GM21526 (cell line): Measurements from ENCODE around the gene SLC24A1.
"Not testable (repeated sequence)": the region's sequence is repeated elsewhere in the genome, so short reads cannot be mapped to it uniquely, and the experiment has no call there.

ENCODE experiments used
- ATAC-seq: cut with Tn5 transposase; IDR thresholded peaks from one replicate; pipeline ENCODE4 v1.9.1; 2021; ENCODE audit warnings: moderate library complexity; ENCODE audit not compliant: unreplicated experiment, low FRiP score

Gene SLC24A1

DNA sequence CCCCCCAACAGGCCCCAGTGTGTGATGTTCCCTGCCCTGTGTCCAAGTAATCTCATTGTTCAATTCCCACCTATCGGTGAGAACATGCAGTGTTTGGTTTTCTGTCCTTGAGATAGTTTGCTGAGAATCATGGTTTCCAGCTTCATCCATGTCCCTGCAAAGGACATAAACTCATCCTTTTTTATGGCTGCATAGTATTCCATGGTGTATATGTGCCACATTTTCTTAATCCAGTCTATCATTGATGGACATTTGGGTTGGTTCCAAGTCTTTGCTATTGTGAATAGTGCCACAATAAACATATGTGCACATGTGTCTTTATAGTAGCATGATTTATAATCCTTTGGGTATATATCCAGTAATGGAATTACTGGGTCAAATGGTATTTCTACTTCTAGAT, 5.9 kb upstream of the SLC24A1 start:
- not testable (repeated sequence) for ATAC-seq

DNA sequence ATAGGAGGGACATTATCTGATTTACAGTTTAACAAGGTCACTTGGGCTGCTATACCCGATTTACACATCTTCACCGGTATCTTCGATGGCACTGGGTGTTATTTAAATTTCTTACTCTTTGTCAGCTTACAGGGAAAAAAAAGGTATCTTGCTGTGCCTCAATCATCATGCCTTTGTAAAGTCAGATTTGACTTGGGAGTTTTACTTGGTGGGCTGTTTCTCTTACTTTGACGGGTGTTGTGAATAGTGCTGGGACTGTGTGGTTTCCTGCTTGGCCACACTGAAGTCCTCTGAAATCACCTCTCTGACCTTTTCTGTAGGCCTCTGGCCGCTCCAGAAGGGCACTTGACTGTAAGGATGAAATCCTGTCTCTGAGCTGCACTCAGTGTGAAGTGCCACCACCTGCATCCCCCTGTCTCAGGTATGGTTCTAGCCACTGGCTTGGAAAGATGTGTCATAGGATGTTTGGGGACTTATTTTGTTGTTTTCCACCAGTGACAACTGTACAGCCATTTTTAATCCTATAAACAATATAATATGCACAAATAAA, 3.1 kb upstream of the SLC24A1 start:
- ATAC-seq, result no peak

DNA sequence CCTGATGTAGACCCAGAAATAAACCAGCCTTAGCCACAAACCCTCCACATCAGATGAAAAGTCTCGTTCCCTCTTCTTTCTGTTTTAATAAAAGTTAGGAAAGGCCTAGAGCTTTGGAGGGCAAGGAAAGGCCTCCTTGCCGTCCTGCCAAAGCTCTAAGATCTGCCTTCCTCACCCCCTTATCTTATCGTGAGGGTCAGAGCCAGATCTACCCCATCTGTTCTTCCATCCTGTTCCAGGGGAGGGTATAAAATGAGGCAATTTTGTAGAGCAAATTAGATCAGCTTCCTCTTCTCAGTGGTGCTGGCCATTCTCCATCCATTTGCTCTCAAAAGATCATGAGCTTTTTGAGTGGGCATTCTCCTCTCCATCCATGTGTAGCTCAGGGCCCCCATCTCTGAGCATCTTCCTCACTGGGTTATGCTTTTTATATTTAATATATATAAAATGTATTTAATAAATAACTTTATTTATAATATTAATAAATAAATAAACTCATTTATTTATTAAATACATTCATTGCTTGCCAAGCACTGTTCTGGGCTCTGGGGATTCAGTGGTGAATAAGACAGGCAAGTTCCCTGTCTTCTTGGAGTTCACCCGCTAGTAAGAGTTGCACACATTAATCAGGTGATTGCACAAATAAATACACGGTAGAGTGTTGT, 2.0 kb upstream of the SLC24A1 start:
- ATAC-seq, result no peak

DNA sequence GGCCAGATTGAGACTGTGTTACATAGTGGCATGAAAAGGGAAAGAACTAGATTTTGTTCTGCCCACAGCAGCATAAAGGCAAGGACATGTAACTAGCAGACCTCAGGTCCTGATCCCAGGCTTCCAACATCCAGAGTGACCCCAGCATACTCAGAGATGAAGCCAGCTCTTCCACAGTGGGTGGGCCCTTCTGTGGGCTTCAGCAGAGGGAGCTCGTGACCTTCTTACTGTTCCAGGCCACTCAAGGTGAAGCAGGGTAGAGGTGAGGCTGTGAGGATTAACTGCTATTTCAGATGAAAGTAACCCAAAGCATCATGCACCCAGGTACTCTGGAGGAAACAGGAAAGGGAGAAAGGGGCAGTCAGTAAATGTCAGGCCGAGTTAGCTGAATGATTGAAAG, 905 bp upstream of the SLC24A1 start:
- no peak for ATAC-seq

DNA sequence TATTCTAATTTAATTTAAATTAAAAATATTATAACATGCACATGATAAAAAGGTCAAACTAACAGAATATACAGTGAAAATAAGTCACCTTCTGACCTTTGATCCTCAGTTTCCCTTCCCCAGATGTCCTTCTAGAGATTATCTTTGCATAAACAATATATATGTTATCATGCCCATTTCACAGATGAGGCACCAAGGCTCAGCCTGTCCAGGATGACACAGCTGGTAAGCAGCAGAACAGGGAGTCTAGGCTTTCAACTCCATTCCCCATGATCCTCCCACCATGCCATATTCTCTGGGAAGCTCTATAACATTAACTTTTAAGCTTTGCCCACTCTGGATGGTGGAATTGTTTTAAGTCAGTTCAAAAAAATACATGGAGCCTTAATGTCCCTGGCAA, 1.4 kb downstream of the SLC24A1 start:
- ATAC-seq, result no peak

DNA sequence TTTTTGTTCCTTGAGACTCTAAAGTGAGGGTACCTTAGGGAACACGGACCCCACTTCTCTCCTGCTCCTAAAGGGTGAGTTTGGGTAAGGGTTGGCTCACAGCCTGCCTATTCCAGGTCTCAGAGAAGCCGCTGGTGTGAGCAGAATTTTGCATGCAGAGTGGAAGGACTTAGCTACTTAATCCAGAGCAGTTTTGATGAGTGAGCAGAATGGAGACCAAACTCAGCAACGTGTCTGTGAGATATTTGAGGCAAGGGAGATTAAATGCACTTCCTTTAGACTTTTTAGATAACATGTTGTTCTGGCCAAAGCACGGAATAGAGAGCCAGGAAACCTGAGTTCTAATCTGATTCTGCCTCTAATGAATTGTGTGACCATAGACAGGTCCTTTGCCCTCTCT, 5.1 kb downstream of the SLC24A1 start:
- ATAC-seq, result no peak

DNA sequence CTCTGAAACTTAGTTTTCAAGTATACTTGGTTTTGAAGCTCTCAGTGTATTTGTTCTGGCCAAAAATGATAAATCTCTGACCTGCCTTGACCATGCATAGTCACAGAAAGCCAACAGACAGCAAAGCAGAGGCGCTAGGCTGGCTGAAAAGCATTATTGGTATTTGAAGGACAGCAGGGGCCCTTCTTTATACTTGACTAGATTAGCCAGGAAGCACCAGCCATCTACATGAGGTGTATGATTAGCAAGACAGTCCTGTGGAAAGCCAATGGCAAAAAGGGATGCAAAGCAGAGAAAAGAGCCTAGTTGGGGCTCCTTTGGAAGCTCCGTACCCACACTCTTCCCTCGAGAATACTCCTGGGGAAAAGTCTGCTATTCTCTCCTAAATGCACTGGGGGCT, 7.8 kb downstream of the SLC24A1 start:
- no peak for ATAC-seq

DNA sequence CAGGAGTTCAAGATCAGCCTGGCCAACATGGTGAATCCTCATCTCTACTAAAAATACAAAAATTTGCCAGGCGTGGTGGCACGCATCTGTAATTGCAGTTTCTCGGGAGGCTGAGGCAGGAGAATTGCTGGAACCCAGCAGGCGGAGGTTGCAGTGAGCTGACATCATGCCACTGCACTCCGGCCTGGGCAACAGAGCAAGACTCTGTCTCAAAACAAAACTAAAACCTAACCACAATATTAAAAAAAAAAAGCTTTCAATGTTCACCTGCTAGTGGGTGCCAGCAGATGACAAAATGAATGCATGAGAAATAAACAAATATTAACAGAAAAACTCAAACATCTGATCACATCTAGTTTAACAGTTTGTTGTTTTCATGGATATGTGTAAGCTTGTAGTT, 9.0 kb downstream of the SLC24A1 start:
- ATAC-seq, result no peak

DNA sequence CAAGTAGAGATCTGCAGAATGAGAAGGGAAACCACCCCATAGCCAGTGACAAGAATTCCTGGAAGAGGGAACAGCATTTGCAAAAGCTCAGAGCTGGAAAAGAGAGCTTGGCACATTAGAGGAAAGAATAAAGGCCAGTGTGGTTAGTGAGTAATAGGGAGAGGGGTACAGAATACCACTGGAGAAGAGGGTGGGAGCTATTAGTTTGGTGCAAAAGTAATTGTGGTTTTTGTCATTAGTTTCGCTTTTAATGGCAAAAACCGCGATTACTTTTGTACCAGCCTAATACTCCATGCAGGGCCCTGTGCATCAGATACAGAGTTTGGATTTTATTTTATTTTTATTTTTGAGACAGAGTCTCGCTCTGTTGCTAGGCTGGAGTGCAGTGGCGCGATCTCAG, 9.8 kb downstream of the SLC24A1 start:
- no peak for ATAC-seq

DNA sequence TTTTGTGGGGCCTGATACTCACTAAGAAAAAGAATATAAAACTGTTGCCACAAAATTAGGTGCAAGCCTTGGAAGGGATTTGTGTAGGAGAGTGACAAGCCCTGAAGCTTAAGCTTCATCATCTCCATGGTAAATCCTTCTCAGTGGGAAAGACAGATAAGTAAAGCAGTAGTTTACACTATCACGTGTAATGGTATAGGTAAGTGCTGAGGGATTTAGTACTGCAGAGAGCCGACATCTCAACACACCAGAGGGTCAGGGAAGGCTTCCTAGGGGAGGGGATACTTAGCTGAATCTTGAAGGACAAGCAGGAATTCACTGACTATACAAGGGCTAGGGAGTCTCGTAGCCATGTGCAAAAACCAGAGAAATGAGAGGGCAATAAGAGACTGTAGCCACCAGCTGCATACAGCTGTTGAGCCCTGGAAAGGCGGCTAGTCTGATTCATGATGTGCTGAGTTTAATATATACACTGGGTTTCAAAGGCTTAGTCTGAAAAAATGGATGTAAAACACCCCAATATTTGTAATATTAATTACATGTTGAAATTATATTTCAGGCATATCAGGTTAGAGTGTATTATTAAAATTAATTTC, 11.1 kb downstream of the SLC24A1 start:
- no peak for ATAC-seq

DNA sequence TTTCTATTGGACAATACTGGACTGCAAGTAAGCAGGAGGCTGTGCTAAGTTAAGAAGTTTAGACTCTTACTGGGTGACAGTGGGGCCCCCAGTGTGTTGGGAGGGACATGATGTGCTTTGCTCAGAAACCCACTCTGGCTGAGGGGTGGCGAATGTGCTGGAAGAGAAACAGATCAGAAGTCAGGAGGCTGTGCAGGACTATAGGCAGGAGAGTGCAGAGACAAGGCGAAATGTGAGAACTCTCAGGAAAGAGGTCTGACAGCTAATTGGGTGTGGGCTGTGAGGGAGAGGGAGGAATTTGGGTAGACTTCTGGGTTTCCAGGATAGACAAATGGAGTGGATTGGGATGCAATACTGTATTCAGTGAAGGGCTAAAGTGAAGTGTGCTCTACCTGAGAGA, 12.0 kb downstream of the SLC24A1 start:
- no peak for ATAC-seq

DNA sequence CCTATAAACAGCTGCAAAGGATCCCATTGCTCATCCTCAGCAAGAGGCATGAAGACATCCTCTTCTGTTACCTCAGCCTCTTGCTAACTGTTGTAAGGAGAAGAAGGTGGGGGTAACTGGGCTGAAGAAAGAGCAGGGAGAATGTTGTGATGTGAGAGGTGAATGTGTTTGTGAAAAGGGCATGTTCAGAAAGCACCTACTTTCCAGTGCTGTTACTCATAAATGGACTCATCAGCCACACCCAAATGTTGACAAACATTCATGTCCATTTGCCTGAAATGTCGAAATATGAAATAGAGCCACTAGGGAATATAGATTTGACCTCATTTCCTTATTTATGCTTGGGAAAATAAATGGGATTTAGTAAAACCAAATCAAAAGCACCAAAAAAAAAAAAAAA, 12.6 kb downstream of the SLC24A1 start:
- ATAC-seq, result no peak

DNA sequence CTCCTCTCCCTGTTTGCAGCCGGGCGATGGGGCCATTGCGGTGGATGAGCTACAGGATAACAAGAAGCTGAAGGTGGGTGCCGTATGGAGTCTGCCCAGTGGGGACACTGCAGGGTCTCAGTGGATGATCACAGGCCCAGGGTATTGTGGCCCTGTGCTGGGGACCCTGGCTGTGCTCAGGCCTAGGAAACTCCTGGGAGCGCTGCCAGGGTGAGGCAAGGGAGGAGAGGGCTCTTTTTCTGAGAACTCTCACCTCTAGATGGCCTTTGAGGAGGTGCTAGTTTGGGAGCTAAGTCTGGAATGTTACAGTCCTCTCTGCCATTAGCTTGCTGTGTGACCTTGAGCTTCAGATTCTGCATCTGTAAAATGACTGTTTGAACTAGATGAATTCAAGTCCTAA, 16.4 kb downstream of the SLC24A1 start:
- ATAC-seq, result no peak

DNA sequence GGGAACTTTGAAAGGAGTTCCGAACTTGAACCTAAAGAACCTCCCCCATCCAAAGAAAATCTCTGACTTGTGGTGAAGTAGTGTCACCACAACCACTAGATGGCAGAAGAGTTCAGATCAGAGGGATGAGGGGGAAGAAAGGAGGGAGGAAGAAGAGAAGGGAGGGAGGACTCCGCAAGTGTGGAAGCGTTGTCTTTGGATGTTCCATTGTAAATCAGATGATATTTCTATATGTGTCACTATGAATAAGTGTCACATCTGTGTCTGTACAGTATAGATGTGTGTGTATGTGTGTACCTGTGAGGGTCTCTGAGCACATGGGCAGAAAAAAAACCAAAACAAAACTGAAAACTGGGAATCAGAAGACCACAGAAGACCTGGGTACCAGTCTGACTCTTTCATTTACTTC, 16.9 kb downstream of the SLC24A1 start:
- ATAC-seq, result no peak

DNA sequence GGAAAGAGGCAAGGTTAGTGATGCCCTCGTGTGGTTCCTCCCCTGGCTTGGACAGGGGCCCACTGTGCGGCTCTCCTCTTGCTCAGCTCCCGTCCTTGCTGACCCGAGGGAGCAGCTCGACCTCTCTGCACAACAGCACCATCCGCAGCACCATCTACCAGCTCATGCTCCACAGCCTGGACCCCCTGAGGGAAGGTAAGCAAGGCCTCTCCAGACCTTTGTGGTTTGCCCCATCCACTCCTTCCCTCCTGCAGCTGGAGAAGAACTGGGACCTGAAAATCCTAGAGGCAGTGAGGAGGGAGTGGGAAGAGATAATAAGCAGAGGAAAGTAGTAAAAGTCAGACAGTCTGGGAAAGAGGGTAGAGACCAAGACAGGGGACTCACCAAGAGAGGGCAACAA, 17.8 kb downstream of the SLC24A1 start:
- no peak for ATAC-seq

DNA sequence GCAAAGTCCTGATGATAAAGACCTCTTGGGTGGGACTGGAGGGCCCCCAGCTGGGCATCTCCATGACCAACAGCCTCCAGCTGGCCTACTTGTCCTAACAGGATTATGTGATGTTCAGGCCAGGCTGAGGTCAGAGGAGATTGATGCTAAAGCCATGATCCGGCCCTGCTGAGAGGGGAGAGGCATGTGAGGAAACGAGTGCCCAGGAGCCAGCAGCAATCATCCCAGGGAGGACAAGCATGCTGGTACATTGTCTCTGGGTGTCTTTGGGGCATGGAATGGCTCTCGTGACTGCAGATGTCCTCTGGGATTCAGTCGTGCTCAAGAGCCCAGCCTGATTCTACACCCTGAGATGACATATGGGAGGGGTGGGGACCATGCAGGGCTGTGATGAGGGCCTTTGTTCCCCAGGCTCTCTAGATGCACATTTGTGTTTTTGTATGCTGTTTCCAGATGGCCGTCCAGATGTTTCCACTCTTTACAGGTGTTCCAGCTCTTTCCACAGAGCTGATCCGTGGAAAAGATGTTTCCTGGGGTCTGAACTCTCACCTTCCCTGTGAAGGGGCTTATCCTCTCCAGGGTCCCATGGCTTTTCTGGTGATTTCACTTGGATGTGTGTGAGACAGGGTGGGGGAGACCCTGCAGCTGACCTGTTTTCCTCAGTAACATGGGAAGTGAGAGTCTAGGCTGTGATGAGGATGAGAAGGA, 20.2 kb downstream of the SLC24A1 start:
- no peak for ATAC-seq

DNA sequence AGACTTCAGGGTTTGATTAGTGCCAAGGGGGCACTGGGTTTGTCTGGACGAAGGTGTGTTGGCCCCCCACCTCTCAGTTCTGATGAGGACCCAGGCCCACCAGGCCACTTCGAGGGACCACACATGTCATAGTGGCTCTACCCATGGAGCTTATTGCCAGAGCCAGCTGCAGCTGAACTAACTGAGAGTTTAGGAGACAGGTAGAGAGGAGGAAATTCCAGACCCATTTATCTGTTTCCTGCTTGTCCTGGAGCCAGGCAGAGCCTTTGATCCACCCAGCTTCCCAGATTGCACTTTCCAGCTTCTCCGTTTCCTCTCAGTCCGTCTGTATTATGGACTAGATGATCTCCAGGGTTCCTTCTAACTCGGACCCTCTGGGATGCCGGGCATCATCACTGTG, 20.9 kb downstream of the SLC24A1 start:
- no peak for ATAC-seq

DNA sequence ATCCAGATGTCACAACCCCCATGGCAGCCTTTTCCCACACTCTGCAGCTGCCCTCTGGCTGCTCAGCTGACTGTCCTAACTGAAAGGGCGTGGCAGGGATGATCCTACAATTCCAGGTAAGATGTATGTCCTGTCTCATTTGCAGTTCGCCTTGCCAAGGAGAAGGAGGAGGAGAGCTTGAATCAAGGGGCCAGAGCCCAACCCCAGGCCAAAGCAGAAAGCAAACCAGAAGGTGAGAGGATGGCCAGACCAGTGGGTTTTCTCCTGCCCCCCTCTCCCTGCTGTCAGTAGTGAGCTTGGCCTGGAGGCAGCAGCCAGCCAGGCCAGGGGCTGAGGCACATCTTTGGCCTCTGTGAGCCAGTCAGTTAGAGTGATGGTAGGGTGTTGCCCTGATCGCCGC, 22.5 kb downstream of the SLC24A1 start:
- ATAC-seq, result no peak

DNA sequence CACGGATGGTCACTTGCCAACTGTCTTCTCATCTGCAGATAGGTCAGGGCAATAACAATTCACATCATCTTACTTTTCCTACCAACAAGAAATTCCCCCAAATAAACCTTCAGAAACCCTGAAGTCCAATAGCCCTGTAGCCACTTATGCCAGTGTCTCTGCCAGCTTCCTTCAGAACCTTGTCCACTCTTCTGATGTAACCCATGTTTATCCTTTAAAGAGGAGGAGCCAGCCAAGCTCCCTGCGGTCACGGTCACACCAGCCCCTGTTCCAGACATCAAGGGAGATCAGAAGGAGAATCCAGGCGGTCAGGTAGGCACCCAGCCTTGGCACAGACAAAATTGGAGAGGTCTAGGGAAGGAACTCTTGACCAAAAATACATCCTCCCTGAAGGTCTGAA, 23.7 kb downstream of the SLC24A1 start:
- ATAC-seq, result no peak

DNA sequence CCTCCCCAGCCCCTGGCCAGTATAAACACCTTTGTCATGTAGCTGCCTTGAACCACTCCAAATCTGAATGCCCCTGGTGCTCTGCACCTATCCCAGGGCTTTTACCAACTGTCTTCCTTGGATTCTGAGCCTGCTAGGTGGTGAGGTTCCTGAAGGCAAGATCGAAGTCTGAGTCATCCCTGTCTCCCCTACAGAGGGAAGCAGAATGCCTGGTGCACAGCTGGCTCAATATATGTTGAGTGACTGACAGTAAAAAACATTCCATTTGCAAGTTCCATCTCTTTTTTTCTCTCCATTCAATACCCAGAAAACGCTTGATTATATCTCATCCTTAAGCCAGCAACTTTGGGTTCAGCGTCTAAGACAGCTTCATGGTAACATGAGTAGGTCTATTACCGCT, 24.7 kb downstream of the SLC24A1 start:
- ATAC-seq, result no peak

DNA sequence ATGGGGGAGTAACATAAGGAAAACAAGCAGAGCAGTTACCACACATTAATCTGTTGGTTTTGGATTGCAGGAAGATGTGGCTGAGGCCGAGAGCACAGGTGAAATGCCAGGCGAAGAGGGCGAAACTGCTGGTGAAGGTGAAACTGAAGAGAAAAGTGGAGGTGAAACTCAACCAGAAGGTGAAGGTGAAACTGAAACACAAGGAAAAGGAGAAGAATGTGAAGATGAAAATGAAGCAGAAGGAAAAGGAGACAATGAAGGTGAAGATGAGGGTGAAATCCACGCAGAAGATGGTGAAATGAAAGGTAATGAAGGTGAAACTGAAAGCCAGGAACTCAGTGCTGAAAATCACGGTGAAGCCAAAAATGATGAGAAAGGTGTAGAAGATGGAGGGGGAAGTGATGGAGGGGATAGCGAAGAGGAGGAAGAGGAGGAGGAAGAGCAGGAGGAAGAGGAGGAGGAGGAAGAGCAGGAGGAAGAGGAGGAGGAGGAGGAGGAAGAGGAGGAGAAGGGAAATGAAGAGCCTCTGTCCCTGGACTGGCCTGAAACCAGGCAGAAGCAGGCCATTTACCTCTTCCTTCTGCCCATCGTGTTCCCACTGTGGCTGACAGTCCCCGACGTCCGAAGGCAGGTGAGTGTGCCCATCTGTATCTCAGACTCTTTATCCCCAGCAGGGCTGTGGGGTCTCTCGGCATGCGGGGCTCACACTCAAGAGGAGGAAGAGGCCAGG, 28.7 kb downstream of the SLC24A1 start:
- no peak for ATAC-seq
